Measurements from ENCODE around the gene ST7L. TPM values are rescaled to one million over a fixed set of nuclear protein-coding genes. Genes with fewer than 3 reads are reported as not detected.

Gene ST7L
- total and polyA plus RNA-seq, 9 of the 15 experiments (the other 6 are each of a cell fraction or from before 2014, with no cell fraction given): 9.0 to 32.5 (median 26.6) TPM

DNA sequence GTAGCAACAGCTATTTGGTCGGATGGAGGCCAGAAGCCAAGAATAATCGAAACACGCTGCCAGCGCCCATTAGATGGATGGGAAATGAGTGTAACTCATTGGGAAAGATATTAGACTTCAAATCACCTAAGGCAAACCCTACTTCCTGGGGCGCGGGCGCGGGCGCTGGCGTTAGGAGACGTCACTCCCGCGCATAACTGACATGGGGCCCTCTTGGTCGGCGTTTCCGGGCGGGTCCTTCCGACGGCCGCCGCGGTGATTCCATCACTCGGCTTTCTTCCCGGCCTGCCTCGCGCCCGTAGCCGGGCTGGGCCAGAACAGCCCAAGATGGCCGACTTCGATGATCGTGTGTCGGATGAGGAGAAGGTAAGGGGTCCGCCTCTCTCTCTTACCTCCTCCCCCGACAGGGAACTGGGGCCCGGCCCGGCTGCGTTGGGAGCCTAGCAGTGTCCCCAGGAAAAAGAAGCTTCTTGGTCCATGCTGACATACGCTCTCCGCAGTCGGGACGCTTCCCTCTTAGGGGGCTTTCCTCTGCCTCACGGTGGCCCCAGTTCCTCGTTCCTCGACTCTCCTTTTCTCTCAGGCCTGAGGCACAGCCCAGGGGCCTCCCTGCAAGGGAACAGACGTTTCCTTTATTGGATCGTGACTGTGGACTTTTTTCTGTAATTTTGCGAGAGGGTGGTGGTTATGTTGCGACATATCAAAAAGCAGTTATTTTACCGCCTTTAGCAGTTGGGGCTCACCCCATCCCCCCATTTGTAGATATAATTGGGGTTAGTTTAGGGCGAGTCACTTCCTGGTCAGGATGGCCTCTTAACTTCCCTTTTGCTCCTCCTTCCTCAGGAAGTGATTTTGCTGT lies 806 bp upstream of the ST7L start, which contains the start of gene CAPZA1 (continued):
- peak; percentile 12; the same call in 1 of the 2 replicates for TF ChIP-seq ZFP91 (CRISPR knock-in tag; IDR thresholded peaks at IDR 0.05)
- TF ChIP-seq, protein P1, sequence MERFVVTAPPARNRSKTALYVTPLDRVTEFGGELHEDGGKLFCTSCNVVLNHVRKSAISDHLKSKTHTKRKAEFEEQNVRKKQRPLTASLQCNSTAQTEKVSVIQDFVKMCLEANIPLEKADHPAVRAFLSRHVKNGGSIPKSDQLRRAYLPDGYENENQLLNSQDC (CRISPR knock-in tag; IDR thresholded peaks at IDR 0.05): no peak
- no peak for TF ChIP-seq ZNF57 (CRISPR knock-in tag; IDR thresholded peaks at IDR 0.05)
- TF ChIP-seq SP2 (IDR thresholded peaks at IDR 0.05; ENCODE audit: extremely low read depth, low read depth, low read length, poor library complexity, severe bottlenecking): no peak
- no peak for TF ChIP-seq U2AF1 (optimal IDR thresholded peaks at IDR 0.05; ENCODE audit: low read depth, low read length)
- no peak for TF ChIP-seq ZBTB8A (IDR thresholded peaks at IDR 0.05; ENCODE audit: partially characterized antibody)
- TF ChIP-seq, protein P2, sequence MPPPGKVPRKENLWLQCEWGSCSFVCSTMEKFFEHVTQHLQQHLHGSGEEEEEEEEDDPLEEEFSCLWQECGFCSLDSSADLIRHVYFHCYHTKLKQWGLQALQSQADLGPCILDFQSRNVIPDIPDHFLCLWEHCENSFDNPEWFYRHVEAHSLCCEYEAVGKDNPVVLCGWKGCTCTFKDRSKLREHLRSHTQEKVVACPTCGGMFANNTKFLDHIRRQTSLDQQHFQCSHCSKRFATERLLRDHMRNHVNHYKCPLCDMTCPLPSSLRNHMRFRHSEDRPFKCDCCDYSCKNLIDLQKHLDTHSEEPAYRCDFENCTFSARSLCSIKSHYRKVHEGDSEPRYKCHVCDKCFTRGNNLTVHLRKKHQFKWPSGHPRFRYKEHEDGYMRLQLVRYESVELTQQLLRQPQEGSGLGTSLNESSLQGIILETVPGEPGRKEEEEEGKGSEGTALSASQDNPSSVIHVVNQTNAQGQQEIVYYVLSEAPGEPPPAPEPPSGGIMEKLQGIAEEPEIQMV (tag; conservative IDR thresholded peaks at IDR 0.05; ENCODE audit: low read depth): no peak
- TF ChIP-seq RFX1 (IDR thresholded peaks at IDR 0.05): no peak
- peak; percentile 94 for TF ChIP-seq MTA1 (IDR thresholded peaks at IDR 0.05; ENCODE audit: borderline replicate concordance)
- TF ChIP-seq SRF (CRISPR knock-in tag; IDR thresholded peaks at IDR 0.05): peak in 1 of 2 experiments; percentile 36; a peak in 2 of 4 replicates
- TF ChIP-seq ZNF354B (CRISPR knock-in tag; IDR thresholded peaks at IDR 0.05): 0 out of 2 replicates have a peak, but pooled peaks have one; percentile 12
- no peak for TF ChIP-seq DACH1 (IDR thresholded peaks at IDR 0.05; ENCODE audit: partially characterized antibody)
- peak; percentile 50; the same call in 1 of the 2 replicates for TF ChIP-seq NCOA6 (IDR thresholded peaks at IDR 0.05)
- TF ChIP-seq NFXL1 (CRISPR knock-in tag; IDR thresholded peaks at IDR 0.05): no peak
- no peak for TF ChIP-seq MYNN (IDR thresholded peaks at IDR 0.05)
- TF ChIP-seq MYNN (CRISPR knock-in tag; IDR thresholded peaks at IDR 0.05): no peak
- TF ChIP-seq HOXB6 (CRISPR knock-in tag; IDR thresholded peaks at IDR 0.05; ENCODE audit: borderline replicate concordance): no peak
- peak; percentile 61; the same call in 1 of the 2 replicates for TF ChIP-seq CBX1 (IDR thresholded peaks at IDR 0.05; ENCODE audit: low read depth)
- no peak for TF ChIP-seq BRCA1 (IDR thresholded peaks at IDR 0.05)
- TF ChIP-seq BRCA1 (CRISPR knock-in tag; IDR thresholded peaks at IDR 0.05): no peak
- TF ChIP-seq ATF3 (IDR thresholded peaks at IDR 0.05): peak; percentile 67; the same call in 1 of the 2 replicates
- TF ChIP-seq ATF3 (CRISPR knock-in tag; conservative IDR thresholded peaks at IDR 0.05): no peak
- no peak for TF ChIP-seq ZNF282 (CRISPR knock-in tag; IDR thresholded peaks at IDR 0.05)
- TF ChIP-seq ZZZ3 (IDR thresholded peaks at IDR 0.05): 0 out of 2 replicates have a peak, but pooled peaks have one; percentile 56
- peak; percentile 75; the same call in 1 of the 2 replicates for TF ChIP-seq THRAP3 (IDR thresholded peaks at IDR 0.05; ENCODE audit: borderline replicate concordance)
- no peak for TF ChIP-seq ESRRB (CRISPR knock-in tag; IDR thresholded peaks at IDR 0.05; ENCODE audit: borderline replicate concordance)

All from K562 (cell line).